Activated gamma-delta T cell treated with Interleukin-2 at 50 U/mL for 16 hours (primary cell): ENCODE measurements around the gene PCYOX1L.

Source experiments
- DNase-seq: peaks from one replicate; pipeline ENCODE4 v3.0.0-alpha.2; 2020

Gene PCYOX1L

DNA sequence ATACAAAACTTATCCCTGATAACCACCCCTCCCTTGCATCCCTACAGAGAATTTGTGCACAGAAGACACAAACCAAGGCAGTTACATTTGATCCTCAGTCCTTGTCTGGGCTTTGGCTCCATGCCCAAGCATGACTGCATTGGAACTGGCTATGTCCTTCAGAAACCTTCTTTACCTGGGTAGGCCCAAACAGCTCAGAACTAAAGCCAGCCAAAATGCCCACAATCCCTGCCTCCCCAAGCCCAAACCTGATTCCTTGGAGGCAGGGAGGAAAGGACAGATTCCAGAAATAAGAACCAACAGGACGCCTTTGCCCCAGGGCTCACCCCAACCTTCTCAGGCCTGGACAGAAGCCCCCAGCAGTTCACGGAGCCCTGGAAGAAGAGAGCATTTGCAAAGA lies 13.0 kb downstream of the PCYOX1L start:
- no peak for DNase-seq

DNA sequence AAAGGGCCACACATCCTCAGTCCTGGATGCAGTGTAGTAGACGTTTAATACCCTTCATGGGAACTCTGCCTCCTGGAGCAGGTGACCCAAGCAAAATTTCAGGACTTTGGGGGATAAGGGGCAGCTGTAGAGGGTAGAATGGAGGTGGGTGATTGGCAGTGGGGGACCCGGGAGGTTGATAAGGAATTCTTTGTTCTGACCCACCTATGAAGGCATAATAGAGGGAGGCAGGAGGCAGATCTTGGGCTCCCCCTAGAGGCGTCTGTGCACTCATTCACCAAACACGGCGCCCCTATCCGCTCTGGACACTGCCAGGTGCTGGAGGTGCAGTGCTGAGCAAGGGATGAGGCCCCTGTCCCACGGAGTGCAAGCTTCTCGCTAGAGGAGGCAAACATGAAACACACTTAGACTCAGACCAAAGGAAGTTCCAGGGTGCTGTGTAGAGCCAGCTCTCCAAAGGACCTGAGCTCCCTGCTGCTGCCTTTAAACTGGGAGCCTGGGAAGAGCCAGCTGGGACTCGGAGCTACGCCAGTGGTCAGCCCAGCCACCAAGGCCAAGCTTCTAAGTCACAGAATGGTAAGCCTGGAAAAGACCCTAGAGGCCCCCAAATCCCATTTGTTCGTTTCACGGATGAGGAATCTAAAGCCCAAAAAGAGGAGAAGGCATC lies 13.6 kb downstream of the PCYOX1L start:
- peak; percentile 67 for DNase-seq

DNA sequence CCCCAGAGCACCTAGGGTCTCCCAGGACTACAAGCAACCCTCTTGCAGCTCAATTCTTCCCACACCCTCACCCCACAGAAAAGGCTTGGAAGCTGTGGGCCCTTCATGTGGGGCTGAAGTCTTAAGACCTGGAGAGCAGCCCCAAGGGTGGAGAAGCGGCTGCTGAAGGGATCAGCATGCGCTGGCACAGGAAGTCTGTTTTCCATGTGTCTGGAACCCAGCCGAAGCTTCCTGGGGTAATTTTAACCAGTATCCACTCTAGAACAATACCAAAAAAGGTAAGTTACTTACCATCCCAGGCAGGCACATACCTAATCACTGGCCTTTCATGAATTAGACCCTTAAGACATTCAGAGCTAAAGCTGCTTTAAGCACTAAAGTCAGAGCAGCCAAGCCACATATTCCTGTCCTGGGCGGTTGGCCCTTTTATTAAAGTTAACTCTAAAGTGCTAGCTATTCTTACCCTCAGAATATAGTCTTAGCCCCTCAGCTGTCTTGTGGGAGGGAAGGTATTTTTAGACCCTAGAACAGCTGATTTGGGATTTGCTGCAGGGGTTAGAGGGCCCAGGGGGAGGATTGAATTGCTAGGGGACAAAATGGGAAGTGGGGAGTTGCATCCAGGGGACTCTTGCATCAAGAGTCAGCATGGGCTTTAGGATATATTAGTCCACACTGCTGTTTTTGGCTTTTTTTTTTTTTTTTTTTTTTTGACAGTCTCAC lies 14.4 kb downstream of the PCYOX1L start:
- no peak for DNase-seq

DNA sequence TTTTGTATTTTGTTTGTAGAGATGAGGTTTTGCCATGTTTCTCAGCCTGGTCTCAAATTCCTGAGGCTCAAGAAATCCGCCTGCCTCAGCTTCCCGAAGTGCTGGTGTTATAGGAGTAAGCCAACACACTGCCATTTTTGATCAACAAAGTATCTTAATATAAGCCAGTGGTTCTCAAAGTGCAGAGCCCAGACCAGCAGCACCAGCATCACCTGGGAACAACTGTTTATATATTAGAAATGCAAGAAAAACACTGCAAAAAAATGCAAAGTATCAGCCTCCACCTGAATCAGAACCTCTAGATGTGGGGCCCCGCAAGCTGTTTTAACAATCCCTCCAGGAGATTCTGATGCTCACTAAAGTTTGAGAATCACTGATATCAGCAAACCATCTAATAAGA lies 15.1 kb downstream of the PCYOX1L start:
- DNase-seq, result no peak

DNA sequence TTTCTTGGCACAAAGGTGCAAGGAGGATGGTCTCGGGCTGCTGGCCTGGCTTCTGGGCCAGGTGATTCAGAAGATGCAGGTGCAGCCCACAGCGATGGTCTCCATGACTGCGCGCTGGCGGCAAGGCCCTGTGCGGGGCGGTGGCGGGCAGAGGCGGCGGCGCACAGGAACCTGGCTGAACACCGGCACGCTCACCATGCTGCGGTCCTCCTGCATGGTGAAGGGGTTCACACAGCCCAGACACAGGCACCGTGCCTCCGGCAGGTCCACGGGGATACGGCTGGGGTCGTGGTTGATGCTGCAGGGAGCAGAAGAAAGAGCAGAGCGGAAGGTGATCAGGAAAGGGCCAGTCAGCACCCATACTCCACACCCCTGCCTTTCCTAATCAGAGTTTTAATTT lies 16.5 kb downstream of the PCYOX1L start:
- no peak for DNase-seq

DNA sequence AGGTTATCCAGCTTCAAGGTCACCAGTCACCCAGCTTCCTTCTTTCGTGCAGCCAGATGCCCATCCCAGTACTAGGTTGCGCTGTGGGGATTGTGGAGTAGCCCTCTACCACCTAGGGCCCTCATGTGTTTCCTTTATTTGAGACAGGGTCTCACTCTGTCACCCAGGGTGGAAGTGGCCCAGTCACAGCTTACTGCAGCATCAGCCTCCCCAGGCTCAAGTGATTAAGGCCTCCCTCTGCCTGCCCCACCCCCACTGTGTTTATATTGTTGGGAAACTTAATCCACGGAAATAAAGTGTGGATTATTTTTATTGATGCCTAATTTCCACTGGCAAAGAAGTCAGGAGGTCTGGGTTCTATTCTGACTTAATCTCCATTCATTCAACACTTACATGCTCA lies 17.0 kb downstream of the PCYOX1L start:
- DNase-seq, result no peak

DNA sequence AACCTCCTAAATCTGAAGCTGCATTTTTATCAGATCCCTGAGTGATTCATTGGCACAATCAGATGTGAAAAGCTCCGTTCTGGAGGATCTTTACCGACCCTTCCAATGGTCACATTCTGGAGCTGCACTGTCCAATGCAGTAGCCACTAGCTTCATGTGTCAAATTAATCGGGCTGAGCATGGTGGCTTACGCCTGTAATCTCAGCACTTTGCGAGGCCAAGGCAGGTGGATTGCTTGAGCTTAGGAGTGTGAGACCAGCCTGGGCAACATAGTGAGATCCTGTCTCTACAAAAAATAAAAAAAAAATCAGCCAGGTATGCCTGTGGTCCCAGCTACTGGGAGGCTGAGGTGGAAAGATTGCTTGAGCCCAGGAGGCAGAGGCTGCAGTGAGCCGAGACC lies 17.6 kb downstream of the PCYOX1L start:
- DNase-seq, result no peak

DNA sequence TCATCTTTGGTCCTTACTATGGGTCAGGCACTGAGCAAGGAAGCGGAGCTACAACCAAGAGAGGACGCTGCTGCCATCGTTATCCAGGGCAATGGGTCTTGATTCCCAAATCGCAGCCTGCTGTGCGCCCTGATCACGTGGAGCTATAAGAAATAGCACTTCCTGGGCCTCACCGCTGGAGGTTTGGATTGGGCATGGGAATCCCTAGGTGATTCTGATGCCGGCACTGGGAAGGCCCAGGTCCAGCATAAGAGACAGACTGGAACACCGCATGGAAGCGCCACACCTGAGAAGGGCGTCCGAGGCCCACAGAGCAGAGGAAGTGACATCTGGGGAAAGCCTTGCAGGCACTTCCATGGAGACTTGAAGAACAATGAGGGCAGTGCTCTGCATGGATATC lies 18.3 kb downstream of the PCYOX1L start:
- DNase-seq, result no peak

DNA sequence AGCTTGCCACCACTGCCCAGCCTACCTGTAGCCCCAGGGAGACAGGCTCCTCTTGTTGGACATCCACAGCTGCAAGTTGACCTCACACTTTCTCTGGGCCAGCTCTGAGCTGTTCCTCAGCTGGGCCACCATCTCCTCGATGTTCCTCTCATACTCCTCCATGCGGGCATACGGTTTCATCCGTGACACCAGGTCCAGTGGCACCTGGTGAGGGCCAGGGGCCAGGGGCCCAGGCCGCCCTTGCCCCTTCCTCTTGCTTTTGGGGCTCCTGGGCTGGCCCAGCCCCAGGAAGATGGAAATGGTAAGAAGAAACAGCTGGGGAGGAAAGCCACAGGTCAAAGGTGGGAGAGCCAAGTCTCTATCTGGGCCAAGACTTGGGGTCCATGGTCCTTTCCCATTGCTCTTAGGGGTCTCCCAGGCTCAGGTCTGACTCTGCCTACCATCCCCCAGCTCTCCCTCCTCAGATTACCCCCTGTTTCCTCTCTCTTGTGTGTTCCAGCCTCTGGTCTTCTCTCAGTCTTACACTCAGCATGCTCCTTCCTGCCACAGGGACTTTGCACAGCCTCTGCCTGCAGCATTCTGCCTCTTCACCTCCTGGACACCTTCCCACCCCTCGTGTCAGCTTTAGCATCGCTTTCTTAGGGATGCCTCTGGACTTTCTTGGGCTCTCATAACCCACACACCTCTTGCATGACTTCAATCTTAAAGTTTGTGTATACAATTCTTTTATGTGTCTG lies 19.0 kb downstream of the PCYOX1L start:
- no peak for DNase-seq

DNA sequence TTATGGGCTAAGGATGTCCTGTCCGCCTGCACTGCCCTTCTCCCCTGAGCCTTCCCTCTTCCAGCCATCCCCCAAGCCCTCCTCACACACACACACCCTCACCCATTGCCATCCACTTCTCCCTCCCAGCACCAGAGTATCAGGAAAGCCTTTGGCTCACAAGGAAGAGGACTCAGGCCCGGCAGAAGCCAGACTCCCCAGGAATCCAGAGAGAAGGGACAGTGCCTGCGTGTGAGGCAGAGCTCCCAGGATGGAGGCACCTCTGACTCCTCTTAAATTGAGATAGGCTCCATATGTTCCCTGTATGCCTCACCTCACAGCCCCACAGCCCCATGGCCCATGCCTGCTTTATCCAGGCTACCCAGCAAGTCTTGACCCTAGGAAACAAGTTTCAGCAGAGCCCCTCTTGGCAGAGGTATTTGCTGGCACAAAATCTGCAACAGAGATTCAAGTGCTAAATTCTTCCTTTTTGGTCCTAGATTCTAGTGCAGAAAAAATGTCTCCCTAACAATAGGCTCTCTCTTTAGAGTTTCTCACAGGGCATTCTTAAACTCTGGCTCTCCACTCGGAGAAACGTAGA lies 20.5 kb downstream of the PCYOX1L start:
- DNase-seq, result no peak

DNA sequence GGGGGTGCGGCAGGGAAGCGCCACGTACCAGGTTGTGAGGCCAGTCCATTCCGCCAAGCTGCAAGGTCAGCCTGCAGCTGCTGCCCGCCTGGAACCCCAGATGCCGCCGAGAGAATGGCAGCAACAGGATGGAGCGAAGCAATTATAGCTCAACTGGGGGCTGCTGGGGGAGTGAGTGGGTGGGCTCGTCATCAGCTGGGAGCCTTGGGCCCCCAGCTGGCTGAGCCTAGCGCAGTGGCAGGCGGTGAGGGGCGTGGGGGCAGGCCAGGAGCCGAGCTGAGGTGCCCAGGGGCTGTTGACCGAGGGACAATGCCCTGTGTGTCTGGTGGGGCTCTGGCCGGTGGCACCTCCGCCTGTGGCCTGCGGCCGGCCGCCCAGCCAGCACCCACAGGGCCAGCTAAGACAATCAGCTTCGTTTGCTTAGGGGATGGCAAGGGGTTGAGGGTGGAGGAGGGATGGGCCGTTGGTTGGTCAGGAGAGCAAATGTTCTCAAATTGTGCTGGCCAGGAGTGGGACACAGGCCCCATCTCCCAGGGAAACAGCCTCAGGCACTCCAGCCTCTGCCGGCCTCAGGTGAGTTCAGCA lies 21.4 kb downstream of the PCYOX1L start, which contains the start of gene IL17B:
Gene IL17B (minus strand): TSS at position 116 of the 585 bp plus-strand sequence. CDS start 67 bp downstream, at position 49.
- no peak for DNase-seq

DNA sequence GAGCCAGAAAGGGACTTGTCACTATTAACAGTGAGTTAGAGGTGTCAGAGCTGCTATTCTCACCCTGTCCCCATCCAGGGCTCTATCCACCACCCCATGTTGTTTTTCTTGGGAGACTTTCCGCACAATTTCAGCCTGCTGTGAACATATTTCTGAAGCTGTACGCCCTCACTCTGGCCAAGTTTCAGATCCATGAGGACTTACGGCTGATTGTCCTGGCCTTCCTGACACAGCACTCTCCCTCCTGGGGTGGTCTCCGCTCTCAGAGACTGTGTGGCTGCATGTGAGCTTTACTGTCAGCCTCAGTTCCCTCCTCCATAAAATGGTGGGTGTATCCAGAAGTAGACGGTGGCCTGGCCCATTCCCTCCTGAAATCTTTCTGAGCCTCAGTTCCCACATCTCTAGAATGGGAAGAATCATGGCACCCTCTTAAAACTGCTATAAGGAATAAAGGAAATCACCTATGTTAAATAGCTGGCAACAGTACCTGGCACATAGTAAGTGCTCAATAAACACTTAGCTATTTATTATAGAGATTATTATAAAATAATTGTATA lies 22.1 kb downstream of the PCYOX1L start:
- DNase-seq, result no peak

DNA sequence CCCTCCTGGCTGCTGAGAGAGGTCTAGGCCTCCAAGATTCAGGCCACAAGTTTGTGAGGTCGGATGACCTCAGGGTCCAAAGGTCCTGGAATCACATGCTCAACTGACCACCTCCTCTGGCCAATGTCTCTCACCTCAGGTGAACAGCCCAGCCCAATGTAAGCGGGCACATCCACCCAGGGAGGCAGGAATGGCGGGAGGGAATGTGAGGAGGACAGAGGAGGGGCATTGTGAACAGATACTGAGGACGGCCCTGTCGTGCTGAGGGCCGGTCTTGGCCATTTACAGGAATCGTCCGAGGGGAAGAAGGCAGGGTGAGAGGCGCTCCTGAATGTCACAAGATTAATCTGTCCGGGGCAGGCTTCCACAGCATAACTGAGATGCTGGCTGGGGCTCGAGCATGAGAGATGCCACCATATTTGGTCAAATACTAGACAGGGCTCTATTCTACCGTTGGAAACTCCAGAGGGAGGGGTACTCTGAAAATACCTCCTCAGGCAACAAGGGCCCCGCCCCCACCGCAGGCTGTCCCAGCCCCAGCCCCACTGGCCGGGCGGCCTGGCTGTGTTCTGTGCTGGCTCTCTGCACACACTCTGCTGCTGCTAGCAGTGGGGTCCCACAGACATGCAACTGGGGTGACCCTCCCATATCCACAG lies 22.7 kb downstream of the PCYOX1L start:
- DNase-seq, result no peak

DNA sequence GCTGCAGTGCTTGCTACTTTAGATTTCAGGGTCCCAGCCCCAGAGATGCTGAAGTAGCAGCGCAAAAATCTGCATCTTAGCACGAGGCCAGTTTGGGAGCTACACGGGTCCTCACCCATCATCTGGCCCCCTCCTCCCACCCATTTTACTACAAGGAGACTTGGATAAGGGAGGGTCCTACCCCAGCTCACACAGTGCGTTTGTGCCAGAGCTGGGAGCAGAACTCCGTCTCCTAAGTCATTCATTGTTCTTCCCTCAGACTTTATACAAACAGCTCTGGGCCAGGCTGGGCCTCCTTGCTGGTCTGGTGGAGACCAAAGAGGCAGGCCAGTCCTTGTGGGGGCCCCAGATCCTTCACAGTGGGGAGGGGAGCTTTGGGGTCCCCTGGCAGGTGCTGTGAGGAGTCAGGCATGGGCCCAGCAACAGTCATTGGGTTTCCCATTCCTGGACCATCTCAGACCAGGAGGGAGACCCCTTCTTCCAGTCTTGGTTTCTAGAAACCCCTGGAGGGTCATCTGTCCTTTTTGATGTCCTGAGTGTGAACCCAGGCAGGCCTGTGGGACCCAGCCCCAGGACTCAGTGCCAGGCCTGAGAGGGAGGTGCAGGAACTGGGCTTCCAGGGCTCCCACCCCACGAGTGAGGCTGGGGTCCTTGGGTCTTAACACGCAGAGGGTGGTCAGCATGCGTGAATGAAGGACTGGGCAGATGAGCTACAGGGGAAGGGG lies 23.6 kb downstream of the PCYOX1L start:
- DNase-seq, result no peak

DNA sequence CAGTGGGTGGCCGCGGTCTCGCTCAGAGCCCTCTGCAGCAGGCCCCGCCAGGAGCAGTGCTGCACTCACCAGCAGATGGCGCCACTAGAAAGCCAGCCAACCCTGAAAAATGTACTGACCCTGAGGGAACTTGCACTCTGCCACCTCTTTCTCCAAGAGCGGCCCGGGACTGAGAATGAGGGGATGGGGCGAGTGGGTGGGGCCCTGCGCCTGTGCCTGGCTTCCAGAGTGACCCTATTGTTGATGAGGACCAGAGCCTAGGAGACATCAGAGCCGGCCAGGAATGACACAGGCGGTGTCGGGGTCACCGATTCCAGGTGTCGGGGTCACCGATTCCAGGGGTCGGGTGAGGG lies 24.1 kb downstream of the PCYOX1L start:
- peak; percentile 73 for DNase-seq

DNA sequence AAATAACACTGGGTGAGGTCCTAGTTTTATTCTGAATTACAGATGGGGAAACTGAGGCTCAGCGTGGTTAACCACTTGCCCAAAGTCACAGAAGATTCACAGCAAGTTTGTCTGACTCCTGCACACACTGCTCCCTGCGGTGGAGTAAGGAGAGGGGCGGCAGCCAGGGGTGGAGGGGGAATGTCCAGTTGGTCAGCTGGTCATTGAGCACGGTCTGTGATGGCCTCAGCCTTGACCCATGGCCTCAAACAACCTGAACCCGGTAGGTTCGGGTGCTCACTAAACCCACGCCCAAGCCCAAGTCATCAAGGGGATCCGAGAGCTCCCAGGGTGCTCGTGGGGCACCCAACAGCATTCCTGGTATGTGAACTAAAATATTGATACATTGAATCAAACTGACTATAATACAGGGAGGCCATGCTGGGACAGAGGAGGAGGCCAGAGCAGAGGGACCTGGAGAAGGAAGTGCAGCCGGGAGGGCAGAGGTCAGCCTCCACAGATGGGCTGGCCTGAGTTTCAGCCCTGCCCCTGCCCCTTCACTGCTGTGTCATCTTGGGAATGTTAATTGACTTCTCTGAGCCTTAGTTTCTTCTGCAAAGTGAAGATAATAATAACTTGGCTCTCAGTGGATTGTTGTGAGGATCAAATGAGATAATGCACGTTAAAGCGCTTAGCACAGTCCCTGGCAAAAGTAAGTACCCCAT lies 24.8 kb downstream of the PCYOX1L start:
- no peak for DNase-seq

DNA sequence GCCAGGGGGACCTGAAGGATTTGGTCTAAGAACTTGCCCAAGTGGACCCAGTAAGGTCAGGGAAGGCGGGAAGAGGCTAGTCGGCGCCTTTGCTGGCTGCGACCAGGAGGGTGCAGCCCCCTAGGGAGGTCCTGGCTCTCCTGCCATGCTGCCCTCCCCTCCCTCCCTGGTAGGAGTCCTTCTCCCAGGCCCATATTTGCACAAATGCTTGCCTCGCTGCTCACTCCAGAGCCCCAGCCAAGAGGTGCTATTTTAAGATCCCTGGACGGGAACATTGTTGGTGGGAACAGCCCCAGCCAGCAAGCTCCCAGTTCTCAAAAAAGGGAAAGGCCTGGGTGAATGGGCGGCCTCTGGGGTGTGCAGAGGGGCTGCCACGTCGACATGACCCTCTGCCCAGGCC lies 25.6 kb downstream of the PCYOX1L start:
- no peak for DNase-seq

DNA sequence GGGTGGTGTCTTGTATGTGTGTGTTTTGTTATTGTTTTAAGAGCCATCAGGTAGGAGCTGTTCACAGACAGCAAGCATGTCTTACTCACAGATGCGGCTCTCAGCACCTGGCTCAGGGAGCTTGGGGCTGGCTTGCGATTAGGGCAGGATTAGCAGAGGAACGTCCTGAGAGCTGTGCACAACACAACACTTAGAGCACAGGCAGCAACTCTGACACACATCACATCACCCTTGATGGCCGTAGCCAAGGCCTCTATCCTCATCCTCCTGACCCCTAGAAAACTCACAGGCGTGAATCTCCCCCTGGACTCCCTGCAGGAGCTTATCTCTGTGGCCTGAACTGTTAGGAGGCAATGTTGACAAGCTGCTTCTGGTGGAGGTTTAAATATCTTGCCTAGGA lies 28.3 kb downstream of the PCYOX1L start:
- no peak for DNase-seq

DNA sequence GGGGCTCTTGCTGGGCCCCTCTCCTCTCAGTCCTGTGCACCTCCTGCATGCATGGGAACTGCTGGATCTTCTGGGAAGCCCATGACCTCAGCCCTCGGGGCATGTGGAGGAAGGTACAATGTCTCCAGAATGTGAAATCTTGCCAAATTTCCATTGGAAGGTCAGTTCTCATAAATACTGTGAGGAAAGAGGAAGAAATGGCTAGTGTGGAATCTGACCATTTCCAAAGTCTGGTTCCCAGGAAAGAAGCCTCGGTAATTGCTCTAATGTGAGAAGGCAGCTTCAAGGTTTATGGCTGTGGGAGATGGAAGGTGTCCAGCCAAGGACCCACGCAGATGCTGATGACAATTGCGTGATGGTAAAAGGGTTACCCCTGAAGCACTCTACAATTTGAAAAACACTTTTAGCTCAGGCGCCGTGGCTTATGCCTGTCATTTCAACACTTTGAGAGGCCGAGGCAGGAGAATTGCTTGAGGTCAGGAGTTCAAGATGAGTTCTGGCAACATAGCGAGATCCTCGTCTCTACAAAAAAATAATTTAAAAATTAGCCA lies 29.3 kb downstream of the PCYOX1L start:
- no peak for DNase-seq

DNA sequence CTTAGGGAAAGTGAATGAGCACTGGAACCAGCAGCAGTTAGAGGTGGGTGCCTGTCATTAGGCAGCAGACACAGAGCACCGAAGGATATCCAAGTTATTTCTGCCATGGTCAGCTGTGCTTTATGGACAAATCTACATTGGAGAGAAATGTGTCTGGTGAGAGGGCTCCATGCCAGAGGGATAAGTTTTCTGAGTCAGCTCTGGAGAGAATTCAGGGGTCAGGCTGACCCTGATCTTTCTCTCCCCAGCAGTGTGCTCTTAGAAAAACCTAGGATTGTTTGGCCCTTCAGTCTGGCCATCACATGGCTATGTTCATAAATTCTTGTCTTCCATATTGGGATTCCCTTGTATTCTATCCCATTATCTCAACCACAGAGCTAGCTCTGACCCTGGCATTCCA lies 30.1 kb downstream of the PCYOX1L start:
- no peak for DNase-seq
